GM12874 (cell line): Measurements from ENCODE around the gene ACBD5.

Source experiments
- TF ChIP-seq, protein P1 (sequence below): IDR thresholded peaks from 2 replicates; pipeline ENCODE4 v1.5.1; 2011; ENCODE audit warnings: low read depth, mild to moderate bottlenecking, control low read depth, low read length, moderate library complexity; ENCODE audit not compliant: insufficient read depth

ACBD5 gene

DNA sequence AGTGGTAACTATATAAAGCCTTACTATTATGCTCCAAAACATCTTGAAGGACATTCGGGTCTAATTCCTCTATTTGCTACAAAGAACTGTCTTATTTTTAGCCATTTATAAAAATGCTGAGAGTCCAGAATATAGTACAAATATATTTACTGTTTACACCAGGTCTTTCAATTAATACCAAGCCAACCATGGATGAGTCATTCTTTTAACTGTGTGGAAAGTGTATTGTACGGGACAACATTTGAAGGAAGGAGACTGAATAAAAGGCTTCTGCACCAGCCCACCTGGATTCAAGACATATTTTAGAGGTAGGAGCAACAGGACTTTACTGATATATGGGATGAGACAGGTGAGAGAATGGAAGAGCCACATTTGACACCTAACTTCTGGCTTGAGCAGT lies 50.1 kb downstream of the ACBD5 start:
- TF ChIP-seq, protein P1, sequence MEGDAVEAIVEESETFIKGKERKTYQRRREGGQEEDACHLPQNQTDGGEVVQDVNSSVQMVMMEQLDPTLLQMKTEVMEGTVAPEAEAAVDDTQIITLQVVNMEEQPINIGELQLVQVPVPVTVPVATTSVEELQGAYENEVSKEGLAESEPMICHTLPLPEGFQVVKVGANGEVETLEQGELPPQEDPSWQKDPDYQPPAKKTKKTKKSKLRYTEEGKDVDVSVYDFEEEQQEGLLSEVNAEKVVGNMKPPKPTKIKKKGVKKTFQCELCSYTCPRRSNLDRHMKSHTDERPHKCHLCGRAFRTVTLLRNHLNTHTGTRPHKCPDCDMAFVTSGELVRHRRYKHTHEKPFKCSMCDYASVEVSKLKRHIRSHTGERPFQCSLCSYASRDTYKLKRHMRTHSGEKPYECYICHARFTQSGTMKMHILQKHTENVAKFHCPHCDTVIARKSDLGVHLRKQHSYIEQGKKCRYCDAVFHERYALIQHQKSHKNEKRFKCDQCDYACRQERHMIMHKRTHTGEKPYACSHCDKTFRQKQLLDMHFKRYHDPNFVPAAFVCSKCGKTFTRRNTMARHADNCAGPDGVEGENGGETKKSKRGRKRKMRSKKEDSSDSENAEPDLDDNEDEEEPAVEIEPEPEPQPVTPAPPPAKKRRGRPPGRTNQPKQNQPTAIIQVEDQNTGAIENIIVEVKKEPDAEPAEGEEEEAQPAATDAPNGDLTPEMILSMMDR: no peak

DNA sequence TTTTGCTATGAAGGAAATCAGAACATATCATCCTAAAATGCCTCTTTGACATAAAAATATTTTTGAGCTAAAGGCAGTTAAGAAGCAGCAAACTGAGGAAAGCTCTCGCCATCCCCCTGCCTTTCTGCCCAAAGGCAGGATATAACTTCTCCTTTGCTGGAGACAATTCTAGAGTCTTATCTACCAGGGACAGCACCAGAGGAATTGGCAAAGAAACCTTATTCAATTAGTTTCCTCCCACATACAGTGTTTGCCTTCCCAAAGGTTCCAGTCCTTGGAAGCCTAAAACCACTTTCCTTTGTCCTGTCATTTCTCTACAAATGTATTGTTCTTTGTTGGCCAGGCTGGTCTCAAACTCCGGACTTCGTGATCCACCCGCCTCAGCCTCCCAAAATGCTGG lies 51.7 kb downstream of the ACBD5 start:
- TF ChIP-seq, protein P1: no peak

DNA sequence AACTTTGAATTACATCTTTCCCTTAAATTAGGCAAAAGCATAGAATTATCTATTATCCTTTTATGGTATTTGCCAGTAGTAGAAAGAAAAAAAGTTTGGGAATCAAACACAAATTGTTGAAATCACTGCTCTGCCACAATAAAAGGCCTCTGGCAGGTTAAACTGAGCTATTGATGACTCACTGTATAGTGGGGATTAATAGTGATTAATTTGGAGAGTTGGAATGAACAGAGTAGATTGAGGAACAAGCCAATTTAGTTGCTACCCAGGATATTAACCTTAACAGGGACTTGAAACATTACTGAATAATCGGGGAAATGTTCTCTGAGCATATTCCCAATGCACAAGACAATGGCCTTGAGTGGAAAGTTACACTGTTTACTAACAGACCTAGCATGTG lies 52.3 kb downstream of the ACBD5 start:
- TF ChIP-seq, protein P1: no peak

DNA sequence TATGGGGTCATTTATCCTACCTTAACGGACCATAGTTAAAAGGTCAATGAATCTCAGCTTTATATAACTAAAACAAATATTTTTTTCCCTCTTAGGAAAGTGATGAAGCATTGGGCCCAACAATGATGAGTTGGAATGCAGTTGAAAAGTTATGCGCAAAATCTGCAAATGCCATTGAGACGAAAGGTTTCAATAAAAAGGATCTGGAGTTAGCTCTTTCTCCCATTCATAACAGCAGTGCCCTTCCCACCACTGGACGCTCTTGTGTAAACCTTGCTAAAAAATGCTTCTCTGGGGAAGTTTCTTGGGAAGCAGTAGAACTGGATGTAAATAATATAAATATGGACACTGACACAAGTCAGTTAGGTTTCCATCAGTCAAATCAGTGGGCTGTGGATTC lies 70.7 kb downstream of the ACBD5 start:
- TF ChIP-seq, protein P1: no peak

DNA sequence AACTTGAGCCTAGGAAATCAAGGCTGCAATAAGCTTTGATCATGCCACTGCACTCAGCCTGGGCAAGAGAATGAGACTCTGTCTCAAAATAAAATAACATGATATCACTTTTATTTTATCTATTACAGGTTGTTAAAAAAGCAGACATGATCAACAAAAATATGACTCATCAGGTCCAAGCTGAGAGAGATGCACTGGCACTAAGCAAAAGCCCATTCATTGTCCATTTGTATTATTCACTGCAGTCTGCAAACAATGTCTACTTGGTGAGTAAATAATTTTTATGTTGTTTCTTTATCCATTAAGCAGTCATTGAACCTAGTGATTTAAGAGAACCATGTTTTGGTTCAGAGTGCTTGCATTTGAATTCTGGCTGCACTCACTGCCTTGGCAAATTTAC lies 82.2 kb downstream of the ACBD5 start:
- TF ChIP-seq, protein P1: no peak

DNA sequence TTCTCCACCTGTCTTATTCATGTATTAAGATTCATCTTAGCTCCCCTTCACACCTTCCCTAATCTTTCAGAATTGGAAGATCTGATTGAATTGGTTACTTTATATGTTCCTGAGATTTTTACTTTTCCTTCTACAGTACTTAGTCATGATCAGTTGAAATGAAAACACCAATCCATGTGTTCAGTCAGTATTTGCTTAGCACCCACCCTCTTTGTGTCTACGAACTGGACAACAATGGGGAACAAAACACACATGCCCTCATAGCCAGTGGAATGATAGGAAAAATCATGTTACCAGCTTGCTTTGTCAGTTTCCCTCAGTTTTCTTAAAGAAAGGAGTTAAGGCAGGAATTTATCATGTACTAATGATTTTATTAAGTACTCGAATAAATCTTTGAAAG lies 83.4 kb downstream of the ACBD5 start:
- TF ChIP-seq, protein P1: no peak

DNA sequence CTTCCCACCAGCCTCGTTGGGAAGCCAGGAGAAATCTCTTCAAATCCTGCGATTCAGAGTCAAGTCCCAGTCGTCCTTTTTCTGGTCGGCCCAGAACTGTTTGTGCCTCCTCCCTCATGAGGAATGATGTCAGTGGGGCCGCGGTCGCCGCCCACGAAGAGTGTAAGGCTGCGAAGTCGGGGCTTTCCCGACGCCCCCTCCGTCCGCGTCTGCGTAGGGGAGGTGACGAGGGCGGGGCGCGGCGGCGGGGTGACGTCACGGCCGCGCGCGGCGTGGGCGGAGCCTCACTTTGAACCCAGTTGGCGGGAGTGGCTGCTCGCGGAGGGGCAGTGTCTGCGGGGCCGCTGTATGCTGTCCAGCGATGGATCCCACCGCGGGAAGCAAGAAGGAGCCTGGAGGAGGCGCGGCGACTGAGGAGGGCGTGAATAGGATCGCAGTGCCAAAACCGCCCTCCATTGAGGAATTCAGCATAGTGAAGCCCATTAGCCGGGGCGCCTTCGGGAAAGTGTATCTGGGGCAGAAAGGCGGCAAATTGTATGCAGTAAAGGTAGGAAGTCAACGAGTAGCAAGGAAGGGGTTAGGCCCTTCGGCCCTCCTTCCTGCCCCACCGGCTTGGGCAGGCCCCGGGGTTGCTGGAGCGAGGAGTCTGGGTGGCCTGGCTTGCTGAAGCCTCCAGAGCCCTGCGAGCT lies 85.4 kb downstream of the ACBD5 start, which contains the start of gene MASTL:
Gene MASTL (plus strand): TSS at position 287 of the 689 bp plus-strand sequence. CDS start 75 bp downstream, at position 362.
- TF ChIP-seq, protein P1: no peak
